ES-I3 (cell line): Measurements from ENCODE around the gene RFTN1.

Source experiments
- H3K36me3 ChIP-seq: 2 replicates; pipeline ENCODE4 v1.6.1; 2013; ENCODE audit warnings: mild to moderate bottlenecking, low read length, control low read depth, moderate library complexity; ENCODE audit not compliant: insufficient read depth
- H3K4me1 ChIP-seq: 2 replicates; pipeline ENCODE4 v1.6.1; 2013; ENCODE audit warnings: mild to moderate bottlenecking, control low read depth, low read length; ENCODE audit not compliant: insufficient read depth
- H3K9ac ChIP-seq: 2 replicates; pipeline ENCODE4 v1.6.1; 2013; ENCODE audit warnings: low read depth, mild to moderate bottlenecking, low read length, moderate library complexity
- H3K9me3 ChIP-seq: 2 replicates; pipeline ENCODE4 v1.6.1; 2013; ENCODE audit warnings: mild to moderate bottlenecking, low read length, moderate library complexity; ENCODE audit not compliant: control insufficient read depth, insufficient read depth

The RFTN1 gene

GRCh38 chr3:16290827-16291196, 222.7 kb downstream of the RFTN1 start:
- no peaks in the 10 kb centered on the region for H3K9me3 ChIP-seq
- no peaks in the 10 kb centered on the region for H3K4me1 ChIP-seq
- H3K9ac ChIP-seq, result no peak overlapping the region
- peaks cover 10% of the 10 kb centered on the region for H3K36me3 ChIP-seq

DNA sequence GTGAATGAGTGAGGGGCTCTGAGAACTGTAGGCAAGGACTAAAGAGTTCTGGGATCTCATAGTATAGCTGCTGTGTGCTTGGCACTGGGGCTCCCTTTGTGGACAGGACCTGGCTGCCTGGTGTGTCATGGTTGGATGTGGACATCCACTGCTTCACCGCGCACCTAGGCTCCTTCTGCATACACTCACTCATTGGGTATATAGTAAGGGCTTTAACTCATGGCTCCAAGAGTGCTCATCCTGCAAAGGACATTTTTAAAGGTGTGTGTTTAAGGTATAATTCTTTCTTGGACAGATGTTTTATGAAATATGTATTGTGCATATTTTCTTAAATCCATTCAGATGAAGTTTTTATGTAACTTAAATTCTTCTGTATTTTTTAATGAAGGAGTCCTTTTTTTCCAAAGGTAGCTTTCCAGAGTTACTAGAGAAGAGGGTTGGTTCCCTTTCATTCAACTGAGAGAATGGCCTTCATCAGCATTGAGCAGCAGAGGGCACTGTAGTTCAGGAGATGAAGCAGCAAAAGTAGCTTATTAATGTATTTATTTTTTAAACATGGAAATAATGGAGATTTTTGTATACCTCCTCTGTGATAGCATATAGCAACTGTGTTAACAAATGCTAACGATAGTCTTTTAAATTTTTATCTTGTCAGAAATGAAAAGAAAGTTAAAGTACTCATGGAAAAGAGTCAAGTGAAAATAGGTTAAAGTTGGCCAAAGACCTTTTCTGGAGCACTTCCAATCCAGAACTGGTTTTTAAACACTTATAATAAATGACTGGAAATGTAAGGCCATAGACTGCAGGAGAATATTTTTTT, 223.3 kb downstream of the RFTN1 start:
- H3K9me3 ChIP-seq, result no peaks in the 10 kb centered on the region
- H3K4me1 ChIP-seq, result no peaks in the 10 kb centered on the region
- peaks cover 7% of the 10 kb centered on the region for H3K36me3 ChIP-seq
- H3K9ac ChIP-seq, result no peak overlapping the region

DNA sequence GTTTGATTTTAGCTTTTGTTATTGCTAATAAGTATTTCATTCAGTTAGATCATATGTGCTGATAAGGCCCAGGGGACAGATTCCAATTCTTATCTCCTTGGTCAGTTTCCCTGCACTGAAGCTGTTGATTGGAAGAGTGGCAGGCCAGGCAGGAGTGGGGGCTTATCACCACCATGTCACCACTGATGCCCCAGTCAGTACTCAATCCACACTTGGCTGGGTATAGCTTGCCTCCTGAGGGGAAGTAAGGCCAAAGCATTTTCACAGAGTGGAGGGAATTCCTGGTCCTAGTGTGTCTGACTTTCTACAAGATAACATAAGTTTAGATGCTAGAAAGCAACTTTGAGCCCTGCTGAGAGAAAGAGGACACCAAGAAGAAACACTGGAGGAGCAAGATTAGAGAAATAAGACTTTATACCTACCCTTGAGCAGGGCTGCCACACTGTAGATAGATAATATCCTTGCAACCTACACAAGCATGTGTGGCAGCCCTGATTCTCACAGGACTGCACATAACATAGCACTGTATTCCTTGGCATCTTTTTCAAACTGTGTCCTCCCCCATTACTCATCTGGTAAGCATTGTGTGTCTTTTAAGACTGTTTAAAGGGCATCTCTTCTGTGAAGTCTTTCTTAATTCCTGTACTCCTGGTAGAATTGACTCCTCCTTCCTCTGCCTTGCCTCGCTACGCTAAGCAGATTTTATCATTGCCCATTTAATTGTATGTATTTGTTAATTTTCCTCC, 224.2 kb downstream of the RFTN1 start:
- Histone ChIP-seq H3K36me3 (peaks cover 5% of the 10 kb centered on the region), H3K4me1 (no peaks in the 10 kb centered on the region), H3K9me3 (no peaks in the 10 kb centered on the region), H3K9ac (no peak overlapping the region)

GRCh38 chr3:16288664-16289063, 224.8 kb downstream of the RFTN1 start:
- no peaks in the 10 kb centered on the region for H3K9me3 ChIP-seq
- no peaks in the 10 kb centered on the region for H3K4me1 ChIP-seq
- H3K36me3 ChIP-seq, result peaks cover 6% of the 10 kb centered on the region
- no peak overlapping the region for H3K9ac ChIP-seq

DNA sequence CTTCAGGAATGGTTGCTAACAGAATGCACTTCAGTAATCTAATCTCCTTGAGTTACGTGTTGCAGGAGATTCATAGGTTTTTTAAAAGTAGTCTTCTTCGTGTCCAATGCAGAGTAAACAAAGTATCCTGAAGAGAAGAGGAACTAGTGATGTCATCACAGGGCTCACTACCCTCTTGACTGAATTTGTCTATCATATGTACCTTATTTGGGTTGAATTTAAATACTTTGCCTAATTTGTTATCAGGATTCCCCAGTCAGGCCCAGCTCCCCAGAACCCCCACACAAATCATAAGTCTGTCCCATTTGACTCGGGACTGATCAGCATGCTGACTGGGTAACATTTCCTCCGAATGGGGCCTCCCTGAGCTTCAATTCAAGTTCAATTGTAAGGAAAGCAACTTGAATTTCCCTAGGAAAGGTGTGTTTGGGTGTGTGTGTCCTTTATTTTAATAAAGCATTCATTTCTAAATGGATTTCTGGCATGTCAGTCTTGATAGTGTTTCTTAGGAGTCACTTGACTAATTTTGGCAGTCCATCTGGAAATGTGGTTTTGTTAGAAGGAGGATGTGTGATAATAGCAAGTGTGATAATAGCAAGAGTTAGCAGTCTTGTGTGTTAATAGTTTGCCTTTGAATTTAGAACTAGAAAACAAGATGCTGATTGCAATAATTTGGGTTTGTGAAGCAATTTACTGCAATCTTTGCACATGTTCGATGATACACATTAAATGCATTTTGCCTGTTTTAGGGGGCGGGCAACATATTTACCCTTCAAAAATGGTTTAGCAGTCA, 226.6 kb downstream of the RFTN1 start:
- Histone ChIP-seq H3K9me3 (no peaks in the 10 kb centered on the region), H3K9ac (no peak overlapping the region), H3K4me1 (no peaks in the 10 kb centered on the region), H3K36me3 (peaks cover 7% of the 10 kb centered on the region)

DNA sequence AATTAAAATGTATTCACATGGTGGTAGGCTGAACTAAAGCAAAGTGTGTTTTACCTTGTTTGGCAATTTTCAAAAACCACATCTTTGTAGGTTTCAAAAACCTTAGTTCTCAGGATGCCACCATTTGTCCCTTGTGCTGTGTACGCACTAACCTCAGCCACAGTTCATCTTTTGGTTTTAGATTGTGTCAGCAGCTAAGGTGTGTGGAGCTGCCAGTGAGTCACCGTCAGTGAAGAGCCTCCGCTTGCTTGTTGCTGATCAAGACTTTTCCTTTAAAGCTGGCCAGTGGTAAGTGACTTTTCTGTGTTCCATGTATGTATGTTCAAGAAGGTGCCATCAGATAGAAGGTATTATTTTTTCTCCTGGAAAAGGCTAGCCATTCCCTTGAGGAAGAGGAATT, 227.3 kb downstream of the RFTN1 start:
- H3K36me3 ChIP-seq, result peaks cover 7% of the 10 kb centered on the region
- H3K9ac ChIP-seq, result no peak overlapping the region
- H3K9me3 ChIP-seq, result no peaks in the 10 kb centered on the region
- no peaks in the 10 kb centered on the region for H3K4me1 ChIP-seq

DNA sequence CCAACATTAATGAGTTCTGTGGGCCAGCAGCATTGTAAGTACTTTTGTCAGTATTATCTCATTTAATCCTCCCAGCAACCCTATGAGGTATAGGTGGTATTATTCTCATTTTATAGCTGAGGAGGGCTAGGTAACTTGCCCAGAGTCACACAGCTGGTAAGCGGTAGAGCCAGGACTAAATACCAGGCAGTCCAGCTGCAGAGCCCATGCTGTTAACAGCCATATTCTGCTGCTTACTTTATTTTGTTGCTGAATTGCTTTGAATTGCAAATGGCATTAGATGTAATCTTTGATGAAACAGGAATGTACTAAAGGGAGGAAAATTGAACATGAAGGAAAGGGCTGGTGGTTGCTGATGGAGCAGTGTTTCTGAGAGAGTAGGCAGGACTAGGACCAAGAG, 228.9 kb downstream of the RFTN1 start:
- H3K4me1 ChIP-seq, result no peaks in the 10 kb centered on the region
- H3K36me3 ChIP-seq, result peaks cover 5% of the 10 kb centered on the region
- H3K9ac ChIP-seq, result no peak overlapping the region
- H3K9me3 ChIP-seq, result no peaks in the 10 kb centered on the region

- Histone ChIP-seq H3K9me3 (no peaks in the 10 kb centered on the region), H3K36me3 (peaks cover 2% of the 10 kb centered on the region; the same call in 1 of the 2 replicates), H3K9ac (no peak overlapping the region), H3K4me1 (no peaks in the 10 kb centered on the region)
Observed at GRCh38 chr3:16280671-16281070, 232.8 kb downstream of the RFTN1 start.

- no peaks in the 10 kb centered on the region for H3K9me3 ChIP-seq
- H3K4me1 ChIP-seq, result no peaks in the 10 kb centered on the region
- H3K36me3 ChIP-seq, result 0 out of 2 replicates have a peak, but pooled peaks cover 2% of the 10 kb centered on the region
- no peak overlapping the region for H3K9ac ChIP-seq
Observed at GRCh38 chr3:16279010-16279801, 234.3 kb downstream of the RFTN1 start.

- no peak overlapping the region for H3K9ac ChIP-seq
- no peaks in the 10 kb centered on the region for H3K36me3 ChIP-seq
- no peaks in the 10 kb centered on the region for H3K9me3 ChIP-seq
- no peaks in the 10 kb centered on the region for H3K4me1 ChIP-seq
Observed at GRCh38 chr3:16277471-16277870, 236.0 kb downstream of the RFTN1 start.

DNA sequence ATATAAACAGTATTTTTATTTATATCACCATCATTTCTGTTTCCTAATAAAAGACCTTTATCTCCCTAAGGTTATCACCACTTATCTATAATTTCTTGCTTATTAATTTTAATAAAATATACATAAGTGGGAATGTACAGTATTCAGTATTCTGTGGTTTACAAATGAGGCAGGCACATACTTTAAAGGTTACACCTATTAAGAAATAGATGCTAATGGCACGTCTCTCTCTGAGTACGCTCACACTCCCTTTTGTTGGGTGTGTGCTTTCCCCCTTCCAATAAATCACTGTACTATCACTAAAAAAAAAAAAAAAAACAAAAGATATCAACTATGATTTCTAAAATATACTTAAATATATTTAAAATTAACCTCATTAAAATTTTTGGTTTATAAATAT, 239.6 kb downstream of the RFTN1 start:
- H3K9me3 ChIP-seq, result no peaks in the 10 kb centered on the region
- H3K36me3 ChIP-seq, result peaks cover 4% of the 10 kb centered on the region; the same call in 1 of the 2 replicates
- no peak overlapping the region for H3K9ac ChIP-seq
- H3K4me1 ChIP-seq, result no peaks in the 10 kb centered on the region

DNA sequence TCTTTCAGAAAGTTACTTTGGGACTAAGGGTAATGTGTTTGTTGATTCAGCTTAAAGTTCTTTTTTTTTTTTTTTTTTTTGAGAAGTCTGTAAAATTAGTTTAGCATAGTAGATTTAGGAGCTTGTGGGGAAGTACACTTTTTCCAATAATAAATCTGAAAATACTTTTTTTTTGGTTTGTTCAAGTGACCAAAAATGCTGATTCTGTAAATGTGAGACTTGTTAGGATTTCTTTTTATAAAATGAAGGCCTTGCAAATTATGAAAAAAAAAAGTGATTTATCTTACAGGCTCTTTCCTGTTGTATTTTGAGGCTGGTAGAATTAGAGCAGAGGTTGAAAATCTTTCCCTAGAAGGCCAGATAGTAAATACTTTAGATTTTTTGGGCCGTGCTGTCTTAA, 240.9 kb downstream of the RFTN1 start:
- H3K36me3 ChIP-seq, result peaks cover 4% of the 10 kb centered on the region; the same call in 1 of the 2 replicates
- no peak overlapping the region for H3K9ac ChIP-seq
- no peaks in the 10 kb centered on the region for H3K9me3 ChIP-seq
- H3K4me1 ChIP-seq, result no peaks in the 10 kb centered on the region

DNA sequence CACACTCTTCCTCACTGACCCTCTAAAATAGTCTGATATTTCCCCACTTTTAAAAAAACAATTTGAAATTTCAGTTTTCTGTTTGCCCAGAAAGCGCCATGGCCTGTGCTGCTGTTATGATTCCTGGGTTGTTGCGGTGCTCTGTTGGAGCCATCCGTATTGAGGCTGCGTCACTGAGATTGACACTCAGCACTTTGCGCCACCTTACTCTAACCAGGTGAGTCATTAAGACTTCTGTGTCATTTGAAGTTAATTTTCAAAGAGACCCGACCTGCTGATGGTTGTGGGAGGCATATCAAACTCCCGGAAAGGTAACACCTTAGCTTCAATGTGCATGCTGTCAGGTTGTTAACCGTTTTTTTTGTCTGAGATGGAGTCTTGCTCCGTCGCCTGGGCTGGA, 242.6 kb downstream of the RFTN1 start:
- Histone ChIP-seq H3K36me3 (peaks cover 4% of the 10 kb centered on the region; the same call in 1 of the 2 replicates), H3K9ac (no peak overlapping the region), H3K9me3 (no peaks in the 10 kb centered on the region), H3K4me1 (peaks cover under 1% of the 10 kb centered on the region; the same call in 1 of the 2 replicates)

GRCh38 chr3:16266714-16267113, 246.8 kb downstream of the RFTN1 start:
- Histone ChIP-seq H3K9me3 (no peaks in the 10 kb centered on the region), H3K9ac (no peak overlapping the region), H3K4me1 (peaks cover 4% of the 10 kb centered on the region; the same call in 1 of the 2 replicates), H3K36me3 (no peaks in the 10 kb centered on the region)
